Panc1 (cell line): ENCODE results near the gene PLEKHF1. TPM values are rescaled to one million over a fixed set of nuclear protein-coding genes. Genes with fewer than 3 reads are reported as not detected.

Experiments used
- ATAC-seq: fragments of 200-7000 bp; cut with Tn5 transposase; 2 replicates; pipeline ENCODE4 v1.9.1; 2020; ENCODE audit warnings: mild to moderate bottlenecking, moderate library complexity
- BruUV-seq: library from RNA; stranded (reverse); fragments of 400-500 nt; replicated peaks from 2 replicates; lab custom pipeline; 2021; lab: Mats Ljungman, UMichigan
- CTCF ChIA-PET: fragments of 300-600 bp; sonication (Branson Sonifier 250); formaldehyde crosslinking; loops from one replicate; lab custom pipeline; 2022; ENCODE audit warnings: antibody characterized with exemption; lab: Charles Lee
- POLR2A ChIA-PET: fragments of 300-600 bp; sonication (Branson Sonifier 250); formaldehyde crosslinking; loops from one replicate; lab custom pipeline; 2022; ENCODE audit warnings: antibody characterized with exemption; lab: Charles Lee
- DNase-seq: peaks from one replicate; pipeline ENCODE4 v3.0.0-alpha.2; 2010; ENCODE audit warnings: low read depth, low spot score
- H3K27ac ChIP-seq: 2 replicates; pipeline ENCODE4 v1.5.1; 2011; ENCODE audit warnings: mild to moderate bottlenecking, low read length, inconsistent platforms
- H3K27me3 ChIP-seq: fragments of 200-500 bp; sonication (Bioruptor generic); 2 replicates; pipeline ENCODE4 v1.6.0; 2014; ENCODE audit warnings: low read length, inconsistent platforms; ENCODE audit not compliant: control insufficient read depth, insufficient read depth
- H3K36me3 ChIP-seq: fragments of 200-500 bp; sonication (Bioruptor generic); 2 replicates; pipeline ENCODE4 v1.5.1; 2014; ENCODE audit warnings: inconsistent platforms, mild to moderate bottlenecking, low read length, moderate library complexity; ENCODE audit not compliant: control insufficient read depth, insufficient read depth
- H3K4me1 ChIP-seq: 2 replicates; pipeline ENCODE4 v1.5.1; 2011; ENCODE audit warnings: inconsistent platforms, mild to moderate bottlenecking, low read length, moderate library complexity; ENCODE audit not compliant: control insufficient read depth, insufficient read depth
- H3K4me3 ChIP-seq, 2 experiments: 2 replicates each; pipeline ENCODE4 v1.5.1; 2011 to 2012; ENCODE audit warnings: low read depth in 2 of 2, low read length in 2 of 2, mild to moderate bottlenecking in 2 of 2, inconsistent platforms in 1 of 2, moderate library complexity in 1 of 2
- H3K9me3 ChIP-seq: fragments of 200-500 bp; sonication (Bioruptor generic); 2 replicates; pipeline ENCODE4 v1.5.1; 2014; ENCODE audit warnings: low read depth, mild to moderate bottlenecking, inconsistent platforms, low read length, moderate library complexity; ENCODE audit not compliant: control insufficient read depth, insufficient read depth
- CTCF ChIP-seq: fragments of 450-650 bp; IDR thresholded peaks from 2 replicates; pipeline ENCODE4 v1.5.1; 2017; ENCODE audit warnings: mild to moderate bottlenecking
- POLR2AphosphoS5 ChIP-seq: IDR thresholded peaks from 2 replicates; pipeline ENCODE4 v1.6.1; 2012; ENCODE audit warnings: mild to moderate bottlenecking, low read depth, low read length, moderate library complexity
- REST ChIP-seq, 2 experiments: IDR thresholded peaks; 2 replicates each; pipeline ENCODE4 v1.6.1; 2011 to 2012; ENCODE audit warnings: low read depth in 2 of 2, control low read depth in 1 of 2, low read length in 1 of 2, mild to moderate bottlenecking in 1 of 2, moderate library complexity in 1 of 2; ENCODE audit not compliant: insufficient read depth in 1 of 2
- SIN3A ChIP-seq: IDR thresholded peaks from 2 replicates; pipeline ENCODE4 v1.6.1; 2012; ENCODE audit warnings: low read depth, mild to moderate bottlenecking, low read length, moderate library complexity, borderline replicate concordance; ENCODE audit not compliant: insufficient read depth
- TCF7L2 ChIP-seq: IDR thresholded peaks from 2 replicates; pipeline ENCODE4 v1.6.1; 2011; ENCODE audit warnings: mild to moderate bottlenecking, low read depth, low read length, inconsistent platforms
- in situ Hi-C: cut with HindIII; loops from 2 replicates; pipeline ENCODE4 v1.10.0; 2016; ENCODE audit warnings: low sequenced_read_pairs, low pct_unique_long_range_greater_than_20kb
- intact Hi-C: fragments of 100-400 bp; cut with micrococcal nuclease; formaldehyde crosslinking; loops from one replicate; pipeline ENCODE4 v1.10.0; 2022; ENCODE audit not compliant: unreplicated experiment
- total RNA-seq: library from RNA; stranded (reverse); gene quantifications from one replicate; pipeline ENCODE4 v1.2.1, GENCODE V29; 2021; ENCODE audit not compliant: unreplicated experiment

PLEKHF1 gene
- total RNA-seq, 1 experiment from 2014 or later = 22.4 TPM

DNA sequence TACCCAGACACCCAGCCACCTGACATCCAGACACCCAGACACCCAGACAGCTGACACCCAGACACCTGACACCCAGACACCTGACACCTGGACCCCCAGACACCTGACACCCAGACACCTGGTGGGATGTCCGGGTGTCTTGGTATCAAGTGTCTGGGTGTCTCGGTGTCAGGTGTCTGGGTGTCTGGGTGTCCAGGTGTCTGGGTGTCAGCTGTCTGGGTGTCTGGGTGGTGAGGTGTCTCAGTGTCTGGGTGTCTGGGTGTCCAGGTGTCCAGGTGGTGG lies 31.2 kb downstream of the PLEKHF1 start:
- ChIA-PET CTCF (interaction anchor here (0.6 kb wide), 1 partner anchor 20 kb away, joined by 3 read pairs; no protein-coding TSS in a partner anchor), POLR2A (no interaction called here)
- peaks cover 8% of the 10 kb centered on the region; the same call in 1 of the 2 replicates for H3K4me1 ChIP-seq
- DNase-seq (no peak), ATAC-seq (no peak)
- no peaks in the 10 kb centered on the region for H3K9me3 ChIP-seq
- no peak overlapping the region for H3K27ac ChIP-seq
- intact Hi-C loops = no loop called here
- no peak overlapping the region for H3K4me3 ChIP-seq
- no peak for TF ChIP-seq REST (IDR thresholded peaks at IDR 0.05; ENCODE audit: insufficient read depth in 1 of 2, low read depth in 2 of 2, low read length in 1 of 2)
- TF ChIP-seq POLR2AphosphoS5 = no peak
- no peak for TF ChIP-seq CTCF
- no peak for TF ChIP-seq TCF7L2
- no peak for TF ChIP-seq SIN3A
- no peaks in the 10 kb centered on the region for H3K27me3 ChIP-seq
- in situ Hi-C loops = no loop called here
- BruUV-seq = no TSS peak
- no peaks in the 10 kb centered on the region for H3K36me3 ChIP-seq

- no peak overlapping the region for H3K4me3 ChIP-seq
- no peak for ATAC-seq
- intact Hi-C loops = no loop called here
- ChIA-PET POLR2A (no interaction called here), CTCF (no interaction called here)
- DNase-seq = no peak
- in situ Hi-C loops = no loop called here
- BruUV-seq = no TSS peak
- H3K27ac ChIP-seq = no peak overlapping the region
- TF ChIP-seq REST (IDR thresholded peaks at IDR 0.05; ENCODE audit: insufficient read depth in 1 of 2, low read depth in 2 of 2, low read length in 1 of 2) = no peak
- no peak for TF ChIP-seq CTCF
- TF ChIP-seq TCF7L2 = no peak
- no peak for TF ChIP-seq SIN3A
- TF ChIP-seq POLR2AphosphoS5 = no peak
- no peaks in the 10 kb centered on the region for H3K9me3 ChIP-seq
- no peaks in the 10 kb centered on the region for H3K27me3 ChIP-seq
- peaks cover 8% of the 10 kb centered on the region; the same call in 1 of the 2 replicates for H3K4me1 ChIP-seq
- no peaks in the 10 kb centered on the region for H3K36me3 ChIP-seq
Measured at GRCh38 chr19:29697523-29698261, 32.4 kb downstream of the PLEKHF1 start.
